Lower lobe of right lung (tissue), 2 donors: ENCODE measurements around the gene SRBD1. TPM values are rescaled to one million over a fixed set of nuclear protein-coding genes. Genes with fewer than 3 reads are reported as not detected.

Source experiments
- ATAC-seq, 2 donors: fragments of 200-7000 bp; cut with Tn5 transposase; one replicate each; pipeline ENCODE4 v1.9.1; 2020 to 2022; ENCODE audit warnings: mild to moderate bottlenecking in 2 of 2, moderate library complexity in 2 of 2
- DNase-seq: peaks from one replicate; pipeline ENCODE4 v3.0.0-alpha.2; 2020
- H3K27ac ChIP-seq: fragments of 200-600 bp; one replicate; pipeline ENCODE4 v1.8.0; 2022
- H3K27me3 ChIP-seq: fragments of 200-600 bp; one replicate; pipeline ENCODE4 v1.8.0; 2022; ENCODE audit warnings: low read depth
- H3K36me3 ChIP-seq: fragments of 200-600 bp; one replicate; pipeline ENCODE4 v1.8.0; 2022; ENCODE audit warnings: mild to moderate bottlenecking
- H3K4me1 ChIP-seq: fragments of 200-600 bp; one replicate; pipeline ENCODE4 v1.8.0; 2022
- H3K4me3 ChIP-seq: fragments of 200-600 bp; one replicate; pipeline ENCODE4 v1.8.0; 2022; ENCODE audit warnings: mild to moderate bottlenecking
- H3K9me3 ChIP-seq: fragments of 200-600 bp; one replicate; pipeline ENCODE4 v1.8.0; 2022
- CTCF ChIP-seq: fragments of 200-600 bp; IDR thresholded peaks from one replicate; pipeline ENCODE4 v1.8.0; 2022; ENCODE audit warnings: antibody characterized with exemption, mild to moderate bottlenecking
- intact Hi-C: fragments of 100-400 bp; cut with DNase I; formaldehyde crosslinking; loops from one replicate; pipeline ENCODE4 v1.11.0; 2022
- total RNA-seq: library from RNA; stranded (reverse); fragmentation: NEBNext Ultra II Directional; extraction: Animal tissue kit (Norgen Biotek cat#: 25700); gene quantifications from one replicate; pipeline ENCODE4 v1.2.1, GENCODE V29; 2021
- donor health status: DM: no; HTN: yes; CAD: no; lungs with severe emphysema.

The SRBD1 gene
- total RNA-seq, 1 donor from 2014 or later, result 15.4 TPM

- TF ChIP-seq CTCF, result no peak
- Histone ChIP-seq H3K36me3 (no peaks in the 10 kb centered on the region), H3K27me3 (no peaks in the 10 kb centered on the region), H3K4me1 (peaks cover 16% of the 10 kb centered on the region), H3K4me3 (no peak overlapping the region), H3K27ac (no peak overlapping the region), H3K9me3 (no peaks in the 10 kb centered on the region)
- intact Hi-C loops, result no loop called here
- no peak for DNase-seq
- no peak for ATAC-seq
Observed at GRCh38 chr2:45457211-45457945, 153.7 kb downstream of the SRBD1 start.

- Histone ChIP-seq H3K4me1 (no peaks in the 10 kb centered on the region), H3K9me3 (no peaks in the 10 kb centered on the region), H3K4me3 (no peak overlapping the region), H3K36me3 (no peaks in the 10 kb centered on the region), H3K27ac (no peak overlapping the region), H3K27me3 (no peaks in the 10 kb centered on the region)
- ATAC-seq (no peak), DNase-seq (no peak)
- intact Hi-C loops, result no loop called here
- TF ChIP-seq CTCF, result no peak
Observed at GRCh38 chr2:45452866-45453265, 158.2 kb downstream of the SRBD1 start.

GRCh38 chr2:45450634-45451033, 160.4 kb downstream of the SRBD1 start:
- TF ChIP-seq CTCF, result no peak
- Histone ChIP-seq H3K4me3 (no peak overlapping the region), H3K9me3 (no peaks in the 10 kb centered on the region), H3K36me3 (no peaks in the 10 kb centered on the region), H3K27ac (no peak overlapping the region), H3K27me3 (no peaks in the 10 kb centered on the region), H3K4me1 (no peaks in the 10 kb centered on the region)
- DNase-seq (no peak), ATAC-seq (no peak)
- intact Hi-C loops, result no loop called here

- Histone ChIP-seq H3K9me3 (no peaks in the 10 kb centered on the region), H3K4me3 (no peak overlapping the region), H3K4me1 (peaks cover 5% of the 10 kb centered on the region), H3K36me3 (no peaks in the 10 kb centered on the region), H3K27me3 (no peaks in the 10 kb centered on the region), H3K27ac (no peak overlapping the region)
- ATAC-seq, result no peak
- intact Hi-C loops, result no loop called here
- no peak for TF ChIP-seq CTCF
- no peak for DNase-seq
Observed at GRCh38 chr2:45448217-45448616, 162.8 kb downstream of the SRBD1 start.

GRCh38 chr2:45446016-45446415, 165.1 kb downstream of the SRBD1 start:
- ATAC-seq, result no peak
- Histone ChIP-seq H3K4me1 (peaks cover 5% of the 10 kb centered on the region), H3K9me3 (no peaks in the 10 kb centered on the region), H3K27me3 (no peaks in the 10 kb centered on the region), H3K27ac (no peak overlapping the region), H3K36me3 (no peaks in the 10 kb centered on the region), H3K4me3 (no peak overlapping the region)
- TF ChIP-seq CTCF, result no peak
- no peak for DNase-seq
- intact Hi-C loops, result no loop called here
